Subcutaneous abdominal adipose tissue (tissue), 5 donors: Measurements from ENCODE around the gene DCTPP1.

Experiments
- H3K27ac ChIP-seq: one replicate; pipeline ENCODE4 v1.7.0; 2013; ENCODE audit warnings: low read depth, mild to moderate bottlenecking, inconsistent platforms, low read length, moderate library complexity
- H3K27me3 ChIP-seq, 5 donors: one replicate each; pipeline ENCODE4 v1.7.0; 2013; ENCODE audit warnings: low read length in 5 of 5, inconsistent platforms in 1 of 5; ENCODE audit not compliant: control insufficient read depth in 5 of 5, insufficient read depth in 4 of 5
- H3K36me3 ChIP-seq, 5 donors: one replicate each; pipeline ENCODE4 v1.7.0; 2013; ENCODE audit warnings: low read length in 5 of 5; ENCODE audit not compliant: control insufficient read depth in 5 of 5, insufficient read depth in 5 of 5
- H3K4me1 ChIP-seq, 5 donors: one replicate each; pipeline ENCODE4 v1.7.0; 2013; ENCODE audit warnings: low read length in 5 of 5, mild to moderate bottlenecking in 3 of 5, moderate library complexity in 1 of 5; ENCODE audit not compliant: control insufficient read depth in 5 of 5, insufficient read depth in 5 of 5
- H3K4me3 ChIP-seq, 5 donors: one replicate each; pipeline ENCODE4 v1.7.0; 2013; ENCODE audit warnings: low read length in 5 of 5, low read depth in 1 of 5
- H3K9ac ChIP-seq, 5 donors: one replicate each; pipeline ENCODE4 v1.7.0; 2013; ENCODE audit warnings: low read length in 5 of 5, mild to moderate bottlenecking in 4 of 5, moderate library complexity in 3 of 5
- H3K9me3 ChIP-seq, 5 donors: one replicate each; pipeline ENCODE4 v1.7.0; 2013; ENCODE audit warnings: low read length in 5 of 5; ENCODE audit not compliant: control insufficient read depth in 5 of 5
- donor health status: healthy.
- donor health status: healthy.
- donor health status: healthy.
- donor health status: healthy.
- donor health status: healthy.

Gene DCTPP1

DNA sequence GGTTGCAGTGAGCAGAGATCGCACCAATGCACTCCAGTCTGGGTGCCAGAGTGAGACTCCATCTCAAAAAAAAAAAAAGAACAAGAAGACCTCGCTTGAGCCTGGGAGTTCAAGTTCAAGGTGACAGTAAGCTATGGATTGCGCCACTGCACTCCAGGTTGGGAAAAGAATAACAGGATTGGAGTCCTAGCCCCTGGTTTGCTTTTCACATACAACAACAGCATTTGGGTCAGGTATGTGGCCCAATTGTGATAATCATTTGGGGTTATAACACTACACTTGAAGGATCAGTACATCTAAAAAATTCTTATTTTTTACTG is 19.2 kb upstream of the DCTPP1 start:
- Histone ChIP-seq H3K9ac (no peak overlapping the region), H3K9me3 (no peaks in the 10 kb centered on the region), H3K27ac (no peak overlapping the region), H3K4me1 (peaks cover 5 to 21% (median 19%) of the 10 kb centered on the region in 5 donors), H3K27me3 (no peaks in the 10 kb centered on the region), H3K4me3 (no peak overlapping the region), H3K36me3 (peaks cover 0 to 3% (median under 1%) of the 10 kb centered on the region in 5 donors)

DNA sequence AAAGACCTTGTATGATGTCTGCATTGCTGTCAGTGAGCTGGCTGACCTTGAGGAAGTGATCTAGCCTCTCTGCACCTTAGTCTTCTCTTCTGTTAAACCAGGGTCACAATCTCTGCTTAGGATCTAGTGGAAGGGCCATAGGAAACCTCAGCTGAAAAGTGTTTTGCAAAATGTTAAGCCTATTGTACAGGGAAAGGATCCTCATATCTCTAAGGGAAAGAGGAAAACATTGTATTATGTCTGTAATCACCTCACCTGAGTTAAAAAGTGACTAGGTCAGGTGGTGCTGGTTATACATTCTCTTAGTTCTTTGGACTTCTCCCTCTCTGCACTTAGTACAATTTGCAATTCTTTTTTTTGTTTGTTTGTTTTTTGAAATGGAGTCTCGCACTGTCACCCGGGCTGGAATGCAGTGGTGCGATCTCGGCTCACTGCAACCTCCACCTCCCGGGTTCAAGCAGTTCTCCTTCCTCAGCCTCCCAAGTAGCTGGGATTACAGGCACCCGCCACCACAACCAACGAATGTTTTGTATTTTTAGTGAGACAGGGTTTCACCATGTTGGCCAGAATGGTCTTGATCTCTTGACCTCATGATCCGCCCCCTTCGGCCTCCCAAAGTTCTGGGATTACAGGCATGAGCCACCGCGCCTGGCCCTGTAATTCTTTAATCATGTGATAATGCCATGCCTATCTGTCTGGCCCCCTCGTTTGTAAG is 17.8 kb upstream of the DCTPP1 start:
- Histone ChIP-seq H3K27me3 (no peaks in the 10 kb centered on the region), H3K27ac (no peak overlapping the region), H3K36me3 (peaks cover 0 to 11% (median 3%) of the 10 kb centered on the region in 5 donors), H3K4me1 (peaks cover 5 to 30% (median 24%) of the 10 kb centered on the region in 5 donors), H3K9ac (no peak overlapping the region), H3K9me3 (no peaks in the 10 kb centered on the region), H3K4me3 (no peak overlapping the region)

DNA sequence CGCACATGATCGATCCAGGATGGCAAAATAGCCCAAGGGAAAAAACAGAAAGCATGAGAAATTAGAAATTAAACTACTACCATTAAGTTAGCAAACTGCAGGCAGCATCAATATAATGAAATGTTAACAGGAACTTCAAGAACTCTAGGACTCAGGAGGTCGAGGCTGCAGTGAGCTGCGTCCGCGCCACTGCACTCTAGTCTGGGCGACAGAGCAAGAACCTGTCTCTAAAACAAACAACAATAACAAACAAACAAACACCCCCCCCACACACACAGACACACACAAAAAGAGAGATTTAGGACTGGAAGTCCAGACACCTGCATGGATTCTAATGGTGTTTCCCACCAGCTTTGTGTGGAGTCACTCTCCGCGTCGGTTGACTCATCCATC is 16.4 kb upstream of the DCTPP1 start:
- Histone ChIP-seq H3K27me3 (no peaks in the 10 kb centered on the region), H3K27ac (peak overlapping the region; percentile 94), H3K36me3 (peaks cover 0 to 11% (median 3%) of the 10 kb centered on the region in 5 donors), H3K4me1 (peaks cover 5 to 30% (median 24%) of the 10 kb centered on the region in 5 donors), H3K9ac (peak overlapping the region in 3 of 5 donors; percentile 30 to 96 (median 74)), H3K9me3 (no peaks in the 10 kb centered on the region), H3K4me3 (peak overlapping the region; percentile 80 to 93 (median 88))

DNA sequence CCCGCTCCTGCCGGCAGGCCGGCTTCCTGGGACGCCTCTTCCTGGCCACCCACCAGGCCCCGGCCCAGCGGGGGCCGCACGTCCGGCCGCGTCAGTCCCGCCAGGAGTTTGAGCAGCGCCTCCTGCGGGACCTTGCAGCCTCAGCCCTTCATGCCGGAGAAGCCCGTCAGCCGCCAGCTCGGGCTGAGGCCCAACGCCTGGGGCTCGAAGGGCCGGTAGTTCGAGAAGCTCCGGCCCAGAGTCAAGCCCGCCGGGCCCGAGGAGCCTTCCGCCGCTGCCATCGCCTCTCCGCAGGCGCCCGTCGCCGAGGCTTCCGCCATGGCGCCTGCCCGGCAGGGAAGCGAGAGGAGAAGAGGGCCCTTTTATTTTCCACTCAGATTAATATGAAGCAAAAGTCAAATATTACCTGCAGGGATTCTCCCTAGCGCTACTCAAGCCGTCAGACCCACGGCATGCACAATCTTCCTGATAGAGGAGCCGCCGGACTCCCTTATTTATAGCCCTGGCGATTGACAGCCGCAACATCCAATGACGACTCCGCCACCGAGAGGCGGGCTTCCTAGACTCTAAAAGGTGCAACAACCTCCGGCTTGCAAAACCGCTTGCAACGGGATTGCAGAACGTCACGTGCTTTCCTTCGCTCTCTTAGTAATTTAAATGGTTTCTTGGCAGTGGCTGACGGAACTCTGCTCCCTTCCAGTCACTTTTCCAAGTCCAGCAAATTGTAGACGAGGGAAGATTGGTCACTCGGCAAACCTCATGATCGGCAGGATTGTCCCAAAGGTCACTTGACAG is 15.8 kb upstream of the DCTPP1 start, which contains the start of gene SEPHS2:
Gene SEPHS2, minus strand, starts transcription at position 467 of the 795 bp plus-strand sequence. Its CDS starts 147 bp downstream, at position 320.
- Histone ChIP-seq H3K27me3 (no peaks in the 10 kb centered on the region), H3K4me1 (peaks cover 5 to 30% (median 24%) of the 10 kb centered on the region in 5 donors), H3K4me3 (peak within 1 kb of the TSS; percentile 88 to 94 (median 91)), H3K27ac (peak within 1 kb of the TSS; percentile 94), H3K9ac (peak within 1 kb of the TSS; percentile 75 to 99 (median 97)), H3K9me3 (no peaks in the 10 kb centered on the region), H3K36me3 (peaks cover 0 to 11% (median 3%) of the 10 kb centered on the region in 5 donors)

DNA sequence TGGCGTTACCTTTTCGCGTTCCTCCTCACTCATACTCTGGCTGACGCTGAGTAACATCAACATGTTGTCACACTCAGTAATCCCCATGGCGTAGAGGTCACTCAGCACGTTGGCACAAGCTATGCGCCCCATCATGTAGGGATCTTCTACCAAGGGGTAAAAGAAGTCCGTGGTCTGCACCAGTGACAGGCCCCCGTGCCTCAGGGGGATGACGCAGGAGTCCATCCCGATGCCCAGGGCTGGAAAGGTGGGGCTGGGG is 15.2 kb upstream of the DCTPP1 start:
- peak overlapping the region; percentile 94 for H3K27ac ChIP-seq

DNA sequence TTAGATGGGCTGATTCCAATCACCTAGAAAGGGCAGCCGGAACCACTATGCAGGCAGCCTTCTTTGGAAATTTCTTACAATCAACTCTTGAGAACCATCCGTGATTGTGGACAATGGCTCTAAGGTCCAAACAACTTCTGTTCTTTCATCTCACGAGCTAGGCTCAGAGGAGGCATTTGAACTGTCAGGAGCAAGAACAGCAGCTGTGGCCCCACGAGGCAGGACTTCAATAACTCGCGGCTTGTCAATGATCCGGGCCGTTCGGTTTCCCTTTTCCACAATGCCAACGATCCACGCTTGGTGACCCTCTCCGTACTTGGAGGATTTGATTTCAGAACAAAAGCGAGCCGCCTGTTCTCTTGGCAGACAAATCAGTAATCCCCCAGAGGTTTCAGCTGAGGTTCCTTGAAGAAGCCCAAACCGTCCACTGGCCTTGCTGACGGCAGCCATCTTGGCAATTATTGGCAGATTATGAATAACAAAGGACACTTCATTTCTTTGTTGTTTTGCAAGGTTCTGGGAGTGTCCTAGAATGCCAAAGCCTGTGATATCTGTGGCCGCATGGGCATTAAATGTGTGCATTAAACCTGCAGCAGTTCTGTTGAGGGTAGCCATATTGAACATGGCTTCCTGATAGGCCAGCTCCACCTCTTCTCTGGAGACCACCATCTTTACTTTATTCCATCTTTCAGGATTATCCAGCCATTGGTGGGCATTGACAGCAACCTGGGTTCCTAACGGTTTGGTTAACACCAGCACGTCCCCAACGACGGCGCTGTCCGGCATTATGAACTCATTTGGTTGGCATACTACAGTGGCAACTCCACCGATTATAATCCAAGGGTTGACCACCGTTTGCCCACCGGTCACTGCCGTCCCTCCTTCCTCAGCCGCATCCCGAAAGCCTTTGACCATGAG is 14.7 kb upstream of the DCTPP1 start:
- Histone ChIP-seq H3K9ac (peak overlapping the region in 4 of 5 donors; percentile 96 to 99 (median 98)), H3K9me3 (no peaks in the 10 kb centered on the region), H3K27ac (peak overlapping the region; percentile 94), H3K4me3 (peak overlapping the region; percentile 88 to 94 (median 91)), H3K36me3 (peaks cover 0 to 11% (median 3%) of the 10 kb centered on the region in 5 donors), H3K4me1 (peaks cover 5 to 30% (median 24%) of the 10 kb centered on the region in 5 donors), H3K27me3 (no peaks in the 10 kb centered on the region)

More for the DNA sequence above, 15.2 kb upstream of the DCTPP1 start:
- Histone ChIP-seq H3K9ac (peak overlapping the region in 4 of 5 donors; percentile 96 to 99 (median 98)), H3K9me3 (no peaks in the 10 kb centered on the region), H3K4me3 (peak overlapping the region; percentile 88 to 94 (median 91)), H3K4me1 (peaks cover 5 to 30% (median 24%) of the 10 kb centered on the region in 5 donors), H3K36me3 (peaks cover 0 to 11% (median 3%) of the 10 kb centered on the region in 5 donors), H3K27me3 (no peaks in the 10 kb centered on the region)

DNA sequence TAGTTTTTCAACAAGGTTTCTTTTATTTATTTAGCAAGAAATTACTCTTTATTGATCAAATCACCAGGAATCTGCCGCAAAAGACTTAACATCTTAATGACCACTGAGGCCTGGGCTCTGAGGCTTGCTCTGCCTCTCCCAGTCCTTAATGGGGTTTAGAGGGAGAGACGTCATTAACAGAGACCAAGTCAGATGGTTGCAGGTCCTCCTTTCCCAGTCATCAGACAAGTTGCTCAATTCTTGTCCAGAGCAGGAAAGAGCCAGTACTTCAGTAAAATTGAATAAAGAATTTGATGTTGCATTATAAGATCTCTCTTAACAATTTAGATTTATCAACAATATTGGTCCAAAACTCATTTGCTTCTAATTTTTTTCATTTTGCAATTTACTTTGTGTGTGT is 13.8 kb upstream of the DCTPP1 start:
- Histone ChIP-seq H3K27me3 (no peaks in the 10 kb centered on the region), H3K4me1 (peaks cover 5 to 30% (median 24%) of the 10 kb centered on the region in 5 donors), H3K4me3 (peak overlapping the region in 1 of 5 donors; percentile 91), H3K27ac (no peak overlapping the region), H3K36me3 (peaks cover 0 to 11% (median 3%) of the 10 kb centered on the region in 5 donors), H3K9ac (no peak overlapping the region), H3K9me3 (no peaks in the 10 kb centered on the region)

DNA sequence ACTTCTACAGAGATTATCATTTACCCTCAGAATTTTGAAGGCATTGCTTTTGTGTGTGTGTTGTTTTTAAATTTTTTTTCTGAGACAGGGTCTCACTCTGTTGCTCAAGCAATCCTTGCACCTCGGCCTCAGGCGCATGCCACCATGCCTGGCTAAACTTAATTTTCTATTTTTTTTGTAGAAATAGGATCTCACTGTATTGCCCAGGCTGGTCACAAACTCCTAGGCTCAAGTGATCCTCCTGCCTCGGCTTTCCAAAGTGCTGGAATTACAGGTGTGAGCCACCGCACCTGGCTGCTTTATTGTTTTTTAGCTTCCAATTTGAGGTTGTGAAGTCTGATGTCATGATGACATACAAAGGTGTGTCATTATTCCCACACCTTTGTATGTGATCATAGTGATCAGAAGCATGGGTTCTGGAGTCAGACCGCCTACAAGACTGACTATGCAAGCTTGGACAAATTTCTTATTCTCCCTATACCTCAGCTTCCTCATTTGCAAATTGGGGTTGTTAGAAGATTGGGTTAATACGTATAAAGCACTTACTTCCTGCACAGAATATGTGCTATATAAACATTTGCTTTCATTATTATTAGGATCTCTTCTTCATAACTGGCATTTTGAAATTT is 10.0 kb upstream of the DCTPP1 start:
- H3K27ac ChIP-seq, result no peak overlapping the region
- no peak overlapping the region for H3K9ac ChIP-seq
- no peaks in the 10 kb centered on the region for H3K9me3 ChIP-seq
- peaks cover 2 to 16% (median 15%) of the 10 kb centered on the region in 5 donors for H3K4me1 ChIP-seq
- H3K27me3 ChIP-seq, result no peaks in the 10 kb centered on the region
- peaks cover 0 to 11% (median 3%) of the 10 kb centered on the region in 5 donors for H3K36me3 ChIP-seq
- no peak overlapping the region for H3K4me3 ChIP-seq

DNA sequence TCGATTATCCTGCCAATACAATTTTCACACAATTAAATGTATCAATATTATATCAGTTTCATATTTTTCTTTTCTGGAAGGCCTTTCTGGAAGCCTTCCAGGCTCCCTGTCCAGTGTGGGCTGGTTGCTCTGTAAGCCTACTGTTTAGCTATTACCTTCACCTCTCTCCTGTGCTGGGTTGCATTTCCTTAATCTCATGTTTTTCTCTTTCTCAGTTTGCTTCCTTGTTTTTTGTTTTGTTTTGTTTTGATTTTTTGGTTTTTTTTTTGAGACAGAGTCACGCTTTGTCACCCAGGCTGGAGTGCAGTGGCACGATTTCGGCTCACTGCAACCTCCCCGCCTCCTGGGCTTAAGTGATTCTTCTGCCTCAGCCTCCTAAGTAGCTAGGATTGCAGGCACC is 9.0 kb upstream of the DCTPP1 start:
- Histone ChIP-seq H3K9me3 (no peaks in the 10 kb centered on the region), H3K9ac (no peak overlapping the region), H3K27me3 (no peaks in the 10 kb centered on the region), H3K4me3 (no peak overlapping the region), H3K4me1 (peaks cover 0 to 6% (median 5%) of the 10 kb centered on the region in 5 donors), H3K27ac (no peak overlapping the region), H3K36me3 (peaks cover 0 to 8% (median 0%) of the 10 kb centered on the region in 5 donors)
